PFSK-1 (cell line): ENCODE results near the gene PTPRN2.

Experiments
- FOXP2 ChIP-seq: optimal IDR thresholded peaks from 2 replicates; pipeline ENCODE3; 2011; ENCODE audit warnings: borderline replicate concordance, control low read depth, inconsistent platforms; ENCODE audit not compliant: insufficient read depth; ENCODE audit errors: extremely low read length, extremely low read depth
- POLR2AphosphoS5 ChIP-seq: IDR thresholded peaks from 2 replicates; pipeline ENCODE4 v1.6.1; 2012; ENCODE audit warnings: low read depth, mild to moderate bottlenecking, control low read depth, low read length, moderate library complexity
- REST ChIP-seq, 2 experiments: IDR thresholded peaks; 2 replicates each; pipeline versions ENCODE4 v1.6.1 to v1.8.0; 2011 to 2012; ENCODE audit warnings: low read depth in 2 of 2, low read length in 2 of 2, control low read depth in 1 of 2, inconsistent platforms in 1 of 2, mild to moderate bottlenecking in 1 of 2, moderate library complexity in 1 of 2; ENCODE audit not compliant: insufficient read depth in 1 of 2
- SIN3A ChIP-seq: IDR thresholded peaks from 2 replicates; pipeline ENCODE4 v1.6.1; 2012; ENCODE audit warnings: mild to moderate bottlenecking, low read length, moderate library complexity, borderline replicate concordance; ENCODE audit not compliant: insufficient read depth
- TAF1 ChIP-seq: IDR thresholded peaks from 2 replicates; pipeline ENCODE4 v1.6.1; 2012; ENCODE audit warnings: low read length, control low read depth, borderline replicate concordance; ENCODE audit not compliant: insufficient read depth

Gene PTPRN2

GRCh38 chr7:157657741-157658740, 929.6 kb downstream of the PTPRN2 start:
- TF ChIP-seq SIN3A (no peak), TAF1 (no peak), REST (IDR thresholded peaks at IDR 0.05; ENCODE audit: insufficient read depth in 1 of 2, low read depth in 2 of 2, low read length in 2 of 2) (no peak), POLR2AphosphoS5 (no peak), FOXP2 (no peak)

- TF ChIP-seq TAF1 (no peak), SIN3A (no peak), FOXP2 (no peak), POLR2AphosphoS5 (no peak), REST (IDR thresholded peaks at IDR 0.05; ENCODE audit: insufficient read depth in 1 of 2, low read depth in 2 of 2, low read length in 2 of 2) (no peak)
Measured at GRCh38 chr7:157656195-157656769, 931.3 kb downstream of the PTPRN2 start.

GRCh38 chr7:157654350-157654749, 933.3 kb downstream of the PTPRN2 start:
- TF ChIP-seq SIN3A (no peak), FOXP2 (no peak), TAF1 (no peak), REST (IDR thresholded peaks at IDR 0.05; ENCODE audit: insufficient read depth in 1 of 2, low read depth in 2 of 2, low read length in 2 of 2) (no peak), POLR2AphosphoS5 (no peak)

GRCh38 chr7:157653827-157654207, 933.8 kb downstream of the PTPRN2 start:
- TF ChIP-seq SIN3A, result no peak
- TF ChIP-seq TAF1, result no peak
- TF ChIP-seq POLR2AphosphoS5, result no peak
- no peak for TF ChIP-seq REST (IDR thresholded peaks at IDR 0.05; ENCODE audit: insufficient read depth in 1 of 2, low read depth in 2 of 2, low read length in 2 of 2)
- no peak for TF ChIP-seq FOXP2
